Measurements from ENCODE around the gene ACKR3.

The ACKR3 gene

DNA sequence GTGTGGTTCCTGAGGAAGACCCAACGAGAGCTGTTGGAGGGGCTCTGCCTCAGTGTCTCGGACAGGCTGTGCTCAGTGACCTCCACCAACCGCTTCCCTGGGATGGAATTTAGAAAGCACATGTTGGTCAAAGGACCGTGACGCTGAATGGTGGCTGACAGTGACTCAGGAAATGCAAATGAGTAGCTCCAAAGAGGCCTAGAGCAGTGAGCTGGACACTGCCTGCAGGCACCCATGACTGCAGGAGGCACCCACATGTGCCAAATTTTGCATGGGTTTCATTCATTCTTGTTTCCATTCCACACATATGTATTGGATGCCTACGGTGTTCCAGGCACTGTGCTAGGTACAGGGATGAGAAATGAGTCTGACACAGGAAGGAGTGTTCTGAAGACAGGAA, 46.4 kb downstream of the ACKR3 start:
- DNase-seq, result no peak

DNA sequence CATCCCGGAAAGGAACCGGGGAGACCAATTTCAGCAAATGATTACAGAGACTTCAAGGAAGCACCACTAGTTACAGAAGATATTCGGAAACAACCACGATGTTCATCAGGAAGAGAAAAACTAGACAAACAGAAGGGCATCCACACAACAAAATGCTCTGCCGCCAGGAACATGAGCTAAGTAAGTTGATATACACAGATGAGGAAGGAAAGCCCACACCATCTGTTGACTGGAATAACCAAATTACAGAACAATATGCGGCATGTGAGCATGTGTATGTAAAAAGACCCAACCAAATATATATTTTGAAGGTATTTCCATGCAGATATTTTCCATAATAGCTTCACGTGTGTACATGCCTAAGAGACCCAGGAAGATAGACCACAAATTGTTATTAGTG, 47.0 kb downstream of the ACKR3 start:
- DNase-seq, result no peak

DNA sequence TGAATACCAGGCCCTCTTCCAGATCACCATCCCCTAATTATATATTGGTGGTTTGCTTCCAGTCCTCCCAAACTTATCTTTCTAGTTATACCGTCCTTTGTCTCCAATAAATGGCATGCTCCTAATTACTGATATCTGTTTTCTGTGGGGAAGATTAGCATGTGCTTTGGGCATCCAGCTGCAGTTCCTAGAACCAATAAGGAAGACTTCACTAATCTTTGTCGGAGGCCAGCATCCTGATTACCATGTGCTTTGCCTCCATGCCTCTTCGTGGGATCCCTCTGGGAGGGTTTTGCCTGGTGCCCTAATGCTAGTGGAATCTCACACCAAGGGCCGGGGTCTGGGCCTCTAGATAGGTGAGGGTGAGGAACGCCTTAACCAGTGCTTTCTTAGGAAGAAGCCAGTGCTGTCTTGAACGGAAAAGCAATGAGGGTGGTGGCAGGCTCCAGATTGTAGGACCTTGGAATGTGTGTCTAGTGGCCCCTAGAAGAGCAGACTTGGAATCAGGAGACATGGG, 47.7 kb downstream of the ACKR3 start:
- no peak for DNase-seq

DNA sequence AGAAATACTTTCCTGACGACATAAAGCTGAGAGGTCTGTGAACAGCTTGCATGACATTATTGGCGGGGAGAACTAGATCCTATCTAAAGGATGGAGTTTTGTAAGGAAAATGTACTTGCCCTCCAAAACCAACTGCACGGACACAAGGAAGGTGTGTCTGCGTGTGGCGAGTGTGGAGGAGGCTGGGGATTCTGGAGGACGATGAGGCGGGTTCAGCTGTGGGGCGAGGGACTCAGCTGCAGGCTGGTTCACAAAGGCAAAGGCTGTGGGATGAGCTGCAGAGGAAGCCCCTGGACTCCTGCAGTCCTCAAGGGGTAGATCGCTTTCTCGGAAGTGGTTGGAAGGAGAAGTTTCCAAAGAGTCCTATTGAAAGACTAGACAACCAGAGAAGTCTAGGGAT, 48.2 kb downstream of the ACKR3 start:
- DNase-seq, result no peak

DNA sequence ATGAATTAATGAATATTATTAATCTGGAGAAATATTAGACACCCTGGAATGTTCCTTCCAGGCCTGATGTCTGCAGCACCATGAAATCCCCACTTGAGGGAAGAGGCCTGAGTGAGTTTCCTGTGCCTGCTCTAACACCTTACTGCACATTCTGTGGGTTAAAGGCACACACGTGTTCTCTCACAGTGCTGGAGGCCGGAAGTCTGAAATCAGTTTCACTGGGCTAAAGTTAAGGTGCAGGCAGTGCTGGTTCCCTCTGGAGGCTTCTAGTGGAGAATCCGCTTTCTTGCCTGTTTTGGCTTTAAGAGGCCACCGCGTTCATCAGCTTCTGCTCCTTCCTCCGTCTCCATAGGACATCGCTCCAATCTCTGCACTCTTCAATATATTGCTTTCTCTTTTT, 48.7 kb downstream of the ACKR3 start:
- no peak for DNase-seq

DNA sequence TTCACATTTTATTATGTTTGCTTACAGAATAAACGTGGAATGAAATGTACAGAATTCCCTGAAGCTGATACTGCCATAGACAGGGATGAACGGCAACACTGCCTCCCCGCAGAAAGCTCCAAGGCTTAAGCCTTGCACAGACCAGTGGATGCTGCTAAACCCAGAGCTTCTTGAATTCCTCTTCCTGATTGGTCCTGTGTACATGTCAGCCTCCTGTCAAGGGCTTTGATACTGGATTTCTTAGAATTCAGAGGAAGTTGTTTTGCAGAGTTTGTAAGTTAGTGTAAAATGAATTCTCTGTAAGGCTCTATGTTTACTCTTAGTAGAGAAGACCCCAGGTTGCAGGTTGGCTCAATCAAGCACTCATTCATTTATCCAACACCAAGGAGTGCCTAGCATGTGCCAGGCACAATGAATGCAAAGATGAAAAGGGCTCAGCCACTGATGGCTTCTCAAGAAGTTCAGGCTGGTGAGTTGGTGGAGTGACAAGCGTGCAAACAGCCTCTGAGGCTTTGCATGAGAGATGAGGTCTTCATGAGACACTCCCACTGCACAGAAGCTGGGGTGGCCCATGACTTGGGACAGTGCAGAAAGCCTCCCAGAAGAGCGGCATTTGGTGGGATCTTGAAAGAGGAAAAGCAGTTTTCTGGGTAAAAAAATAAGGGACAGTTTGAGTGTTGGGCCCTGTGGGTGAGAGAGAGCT, 50.4 kb downstream of the ACKR3 start:
- no peak for DNase-seq

DNA sequence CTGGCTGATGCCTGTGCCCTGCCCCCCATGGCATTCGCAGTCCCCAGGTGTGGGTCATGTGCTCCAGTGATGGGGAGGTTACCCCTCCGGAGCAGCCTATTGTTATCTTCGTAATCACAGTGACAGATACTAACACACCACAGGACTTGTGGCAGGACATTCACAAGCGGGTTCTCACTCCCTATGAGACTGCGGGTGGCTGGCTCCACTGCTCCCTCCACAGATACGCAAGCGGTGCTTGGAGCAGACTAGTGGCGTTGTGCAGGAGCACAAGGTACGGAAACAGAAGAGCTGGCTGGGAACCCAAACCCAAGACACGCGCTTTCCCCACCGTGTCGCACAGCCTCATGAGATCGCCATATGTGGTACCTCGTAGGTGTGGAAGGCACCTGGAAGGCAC, 52.2 kb downstream of the ACKR3 start:
- no peak for DNase-seq

DNA sequence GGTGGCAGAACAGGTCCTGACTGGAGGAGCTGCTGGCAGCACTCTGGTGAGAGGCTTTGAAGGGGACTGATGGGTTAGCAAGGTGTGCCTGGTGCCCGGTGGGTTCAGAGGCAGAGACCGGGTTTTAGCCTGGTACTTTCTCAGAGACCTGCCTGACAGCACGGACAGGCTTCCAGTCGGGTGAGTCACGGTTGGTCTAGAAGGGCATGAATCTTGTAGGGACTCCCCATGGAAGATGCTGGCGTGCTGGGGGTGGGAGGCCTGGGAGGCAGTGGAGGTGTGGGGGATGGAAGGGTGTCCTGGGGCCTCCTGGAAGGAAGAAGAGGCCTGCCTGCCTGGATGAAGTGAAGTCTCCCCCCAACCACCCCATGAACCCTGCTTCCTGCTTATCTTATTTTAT, 52.6 kb downstream of the ACKR3 start:
- DNase-seq, result no peak

DNA sequence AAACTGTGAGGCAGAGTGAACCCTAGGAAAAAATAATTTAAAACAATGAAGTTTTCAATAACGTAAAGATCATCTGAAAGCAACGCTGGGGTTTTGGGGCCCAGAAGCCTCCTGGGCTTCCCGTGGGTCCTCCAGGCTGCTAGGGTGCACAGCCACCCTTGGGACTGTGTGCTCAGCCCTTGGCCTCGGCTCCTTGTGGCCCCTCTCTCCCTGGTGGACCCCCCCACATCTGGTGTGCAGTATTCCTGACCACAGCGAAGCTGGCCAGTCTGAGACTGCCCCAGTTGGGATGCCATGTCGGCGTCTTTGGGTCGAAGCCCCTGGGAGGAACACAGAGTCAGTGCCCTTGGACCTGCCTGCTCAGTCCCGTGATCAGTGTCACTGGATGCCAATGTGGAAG, 53.0 kb downstream of the ACKR3 start:
- DNase-seq, result no peak

DNA sequence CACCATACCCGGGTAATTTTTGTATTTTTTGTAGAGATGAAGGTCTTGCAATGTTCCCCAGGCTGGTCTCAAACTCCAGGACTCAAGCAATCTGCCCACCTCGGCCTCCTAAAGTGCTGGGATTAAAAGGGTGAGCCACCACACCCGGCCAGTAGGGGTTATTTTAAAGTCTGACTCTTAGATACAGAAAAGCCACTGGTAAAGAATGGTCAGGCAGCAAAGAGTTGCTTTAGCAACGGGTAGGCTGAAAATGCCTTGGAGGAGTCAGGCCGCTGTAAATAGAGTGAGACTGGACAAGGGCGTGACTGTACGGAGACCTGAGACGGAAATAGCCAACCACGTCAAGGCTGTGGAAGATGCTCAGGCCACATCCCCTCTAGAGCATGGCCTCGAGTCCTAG, 54.2 kb downstream of the ACKR3 start:
- no peak for DNase-seq

DNA sequence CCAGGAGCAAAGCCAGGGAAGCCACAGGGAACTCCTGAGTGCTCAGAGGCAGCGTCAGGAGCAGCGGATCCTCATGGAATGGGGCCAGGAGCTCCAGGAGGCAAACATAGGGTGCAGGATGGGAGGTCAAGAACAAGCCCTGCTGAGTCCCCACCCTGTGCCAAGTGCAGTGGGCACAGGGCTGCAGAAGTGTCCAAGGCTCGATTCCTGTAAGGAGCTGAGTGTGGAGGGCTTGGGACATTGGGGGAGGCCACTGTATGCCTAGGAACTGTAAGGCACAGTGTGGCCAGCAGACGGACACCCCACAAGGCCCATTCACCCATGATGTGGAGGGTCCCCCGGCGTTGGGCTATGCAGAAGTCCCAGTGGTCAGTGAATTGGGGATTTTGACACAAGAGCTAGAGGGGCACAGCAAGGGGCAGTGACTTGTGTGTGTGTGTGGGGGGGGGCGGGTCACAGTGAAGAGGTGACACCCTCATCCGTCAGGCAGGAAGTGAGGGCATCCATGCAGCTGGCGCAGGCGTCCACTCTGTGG, 55.6 kb downstream of the ACKR3 start:
- no peak for DNase-seq

DNA sequence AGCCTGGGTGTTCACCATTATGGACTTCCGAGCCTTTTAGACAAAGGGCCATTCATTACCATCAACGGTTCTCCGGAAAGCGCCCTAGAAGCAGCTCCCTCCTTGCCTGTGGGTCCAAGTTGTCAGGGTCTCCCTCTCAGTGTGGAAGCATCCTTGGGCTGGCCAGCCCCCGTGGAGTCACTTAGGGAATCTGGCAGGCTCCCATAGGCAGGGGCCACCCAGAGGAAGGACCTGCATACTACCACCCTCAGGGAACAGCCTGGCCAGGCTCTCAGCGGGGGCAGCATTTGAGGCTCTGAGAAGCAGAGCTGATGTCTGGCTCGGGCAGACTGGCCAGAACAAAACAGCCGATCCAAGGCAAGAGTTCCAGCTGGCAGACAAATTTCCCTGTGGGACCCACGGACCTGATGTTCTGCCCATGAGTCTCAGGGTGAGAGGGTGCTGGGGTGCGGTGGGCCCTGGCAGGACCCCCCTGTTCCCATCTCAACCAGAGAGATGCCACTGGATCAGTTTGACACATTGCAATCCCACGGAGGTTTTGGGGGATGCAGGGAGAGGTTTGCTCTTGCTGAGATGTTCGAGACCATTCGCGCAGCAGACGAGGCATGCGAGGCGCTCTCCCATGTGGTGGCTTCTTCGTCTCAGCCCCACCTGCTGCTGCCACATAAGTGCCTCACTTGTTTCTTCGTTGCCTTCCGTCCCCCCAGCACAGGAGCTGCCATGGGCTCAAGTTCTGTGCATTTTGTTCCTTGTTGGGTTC, 56.9 kb downstream of the ACKR3 start:
- no peak for DNase-seq

DNA sequence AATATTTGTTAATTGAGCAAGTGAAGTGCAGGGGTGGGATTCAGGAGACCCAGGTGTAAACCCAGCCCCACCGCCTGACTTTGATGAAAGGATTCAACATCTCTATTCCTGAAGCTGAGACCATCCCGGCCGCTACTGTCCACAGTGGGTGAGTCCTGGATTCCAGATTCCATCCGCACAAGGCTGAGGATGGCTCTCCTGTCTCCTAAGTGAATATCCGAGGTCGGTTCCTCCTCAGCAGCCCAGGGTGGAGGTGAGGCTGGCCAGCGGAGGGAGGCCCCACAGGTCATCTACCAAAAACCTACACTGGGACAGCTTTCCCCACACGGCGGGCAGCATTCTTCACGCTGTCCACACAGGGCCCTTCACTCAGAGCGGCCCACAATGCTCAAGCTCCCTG, 57.6 kb downstream of the ACKR3 start:
- no peak for DNase-seq

DNA sequence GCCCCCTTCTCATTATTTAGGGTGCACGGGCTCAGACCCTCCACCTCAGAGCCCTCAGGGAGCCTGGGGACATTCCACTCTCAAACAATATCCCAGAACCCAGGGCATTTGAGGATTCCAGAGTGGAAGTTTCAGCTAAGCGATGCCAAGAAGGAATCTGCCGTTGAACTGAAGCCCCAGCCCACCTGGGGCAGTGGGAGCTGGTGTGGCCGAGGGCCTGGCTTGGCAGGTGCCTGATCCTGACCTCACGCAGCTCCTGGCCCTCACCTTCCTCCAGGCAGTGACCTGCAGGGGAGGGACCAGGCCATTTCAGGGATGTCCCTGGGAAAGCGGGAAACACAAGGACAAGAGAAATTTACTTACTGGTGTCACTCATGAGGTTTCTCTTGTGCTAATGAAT, 58.2 kb downstream of the ACKR3 start:
- no peak for DNase-seq

DNA sequence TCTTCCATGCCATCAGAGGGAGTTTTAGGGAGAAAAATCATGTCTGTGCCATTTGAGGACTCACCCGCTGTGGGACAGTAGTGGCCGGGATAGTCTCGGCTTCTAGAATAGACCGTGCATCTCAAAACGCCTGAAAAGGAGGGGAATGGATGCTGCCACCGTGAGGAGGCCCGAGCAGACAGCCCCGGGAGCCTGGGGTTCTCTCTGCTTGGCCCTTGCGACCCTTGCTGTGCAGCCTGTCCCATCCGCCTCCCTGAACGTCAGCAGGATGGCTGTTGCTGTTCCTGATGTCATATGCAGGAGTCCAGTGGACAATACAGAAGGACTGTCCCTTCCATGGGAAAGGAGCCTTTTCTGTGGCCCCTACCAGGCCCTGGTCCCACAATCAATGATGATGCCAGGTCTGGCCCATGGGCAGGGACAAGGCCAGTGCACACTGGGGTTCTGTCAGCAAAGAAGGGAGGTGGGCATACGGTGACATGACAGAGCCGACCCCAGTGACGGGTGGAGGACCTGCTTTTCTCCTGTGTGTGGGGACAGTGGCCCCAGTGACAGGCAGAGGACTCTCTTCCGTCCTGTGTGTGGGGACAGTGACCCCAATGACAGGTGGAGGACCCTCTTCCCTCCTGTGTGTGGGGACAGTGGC, 58.8 kb downstream of the ACKR3 start:
- DNase-seq, result no peak

DNA sequence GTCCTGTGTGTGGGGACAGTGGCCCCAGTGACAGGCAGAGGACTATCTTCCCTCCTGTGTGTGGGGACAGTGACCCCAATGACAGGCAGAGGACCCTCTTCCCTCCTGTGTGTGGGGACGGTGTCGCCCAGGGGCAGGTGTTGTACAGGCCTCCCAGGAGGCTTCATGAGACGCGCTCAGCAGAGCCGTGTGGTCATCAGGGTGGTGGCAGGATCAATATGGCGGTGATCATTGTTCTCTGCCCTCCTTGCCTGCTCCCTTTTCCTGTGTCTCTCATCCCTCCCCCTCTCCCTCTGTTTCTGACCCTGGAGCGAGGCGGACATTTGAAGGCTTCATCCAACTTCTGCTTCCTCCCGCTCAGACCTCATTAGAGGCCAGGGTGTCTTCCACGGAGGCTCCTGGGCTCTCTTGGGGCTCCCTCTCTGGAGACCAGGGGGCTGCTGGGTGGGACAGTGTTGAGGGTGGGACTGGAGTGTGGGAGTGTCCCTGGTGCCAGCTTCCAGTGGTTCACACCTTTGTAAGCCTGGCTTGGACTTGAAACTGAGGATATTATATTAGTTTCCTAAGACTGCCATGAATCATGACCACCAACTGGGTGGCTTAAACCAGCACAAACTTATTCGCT, 59.5 kb downstream of the ACKR3 start:
- no peak for DNase-seq

DNA sequence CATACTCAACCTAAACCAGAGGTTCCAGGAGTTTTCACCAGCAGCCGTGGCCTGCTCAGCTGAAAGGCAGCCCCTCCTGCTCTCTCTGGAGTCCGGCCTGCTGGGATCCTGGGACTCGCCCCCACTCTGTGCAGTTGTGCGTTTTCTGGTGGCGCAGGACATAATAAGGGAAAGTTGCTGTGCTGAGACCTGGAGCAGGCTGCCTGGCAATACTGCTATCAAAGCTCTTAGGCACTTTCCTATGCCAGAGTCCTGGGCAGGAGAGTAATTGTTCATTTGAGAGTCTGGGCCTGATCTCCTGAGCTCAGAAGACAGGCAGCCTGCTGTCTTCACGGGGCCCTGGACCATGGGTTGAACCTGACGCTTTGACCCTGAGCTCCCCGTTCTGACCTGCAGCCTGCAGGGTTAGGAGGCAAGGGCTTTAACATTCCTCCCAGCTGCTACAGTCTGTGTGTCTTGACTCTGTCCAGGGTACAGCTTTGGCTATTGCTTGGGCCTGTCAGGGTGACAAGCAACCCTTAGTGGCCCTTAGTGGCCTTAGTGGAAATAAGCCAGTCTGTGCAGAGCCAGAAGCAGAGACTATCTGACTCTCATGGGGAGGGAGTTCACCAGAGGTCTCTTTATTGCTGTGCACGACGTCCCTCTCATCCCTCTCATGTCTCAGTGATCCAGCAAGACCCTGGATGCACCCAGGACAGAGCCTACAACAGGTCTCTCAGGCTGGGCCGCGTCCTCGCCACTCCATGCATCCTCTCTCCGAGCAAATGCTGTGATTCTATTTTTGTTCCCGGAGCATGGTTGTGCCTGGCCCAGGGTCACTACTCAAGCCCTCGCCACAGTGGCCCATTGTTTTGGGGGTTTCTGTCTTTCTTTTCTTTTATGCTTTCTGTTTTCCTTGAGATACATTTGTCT, 60.6 kb downstream of the ACKR3 start:
- DNase-seq, result no peak

DNA sequence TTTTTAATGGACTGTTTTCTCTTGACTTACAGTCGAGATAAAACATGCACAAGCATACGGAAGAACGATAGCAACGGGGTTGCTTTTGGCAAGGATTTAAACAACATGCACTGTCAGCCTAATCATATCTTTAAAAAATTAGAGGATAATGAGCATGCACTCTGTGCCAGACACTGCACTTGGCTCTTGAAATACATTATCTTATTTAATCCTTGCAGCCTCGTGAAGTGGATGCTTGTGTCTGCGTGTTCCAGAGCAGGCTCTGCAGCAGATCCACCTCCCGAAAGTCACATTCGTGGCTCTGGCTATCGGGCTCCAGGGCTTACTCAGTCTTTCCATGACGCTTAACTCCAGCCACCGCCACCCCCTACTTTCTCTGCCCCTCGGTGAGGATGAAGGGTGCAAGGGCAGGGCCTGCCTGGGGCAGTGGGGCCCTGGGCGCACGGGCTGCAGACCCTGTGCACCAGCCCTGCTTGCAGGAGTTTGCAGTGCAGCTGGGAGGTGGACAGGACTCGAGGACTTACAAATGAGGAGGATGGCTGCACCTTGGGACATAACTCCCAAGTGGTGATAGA, 61.7 kb downstream of the ACKR3 start:
- no peak for DNase-seq

DNA sequence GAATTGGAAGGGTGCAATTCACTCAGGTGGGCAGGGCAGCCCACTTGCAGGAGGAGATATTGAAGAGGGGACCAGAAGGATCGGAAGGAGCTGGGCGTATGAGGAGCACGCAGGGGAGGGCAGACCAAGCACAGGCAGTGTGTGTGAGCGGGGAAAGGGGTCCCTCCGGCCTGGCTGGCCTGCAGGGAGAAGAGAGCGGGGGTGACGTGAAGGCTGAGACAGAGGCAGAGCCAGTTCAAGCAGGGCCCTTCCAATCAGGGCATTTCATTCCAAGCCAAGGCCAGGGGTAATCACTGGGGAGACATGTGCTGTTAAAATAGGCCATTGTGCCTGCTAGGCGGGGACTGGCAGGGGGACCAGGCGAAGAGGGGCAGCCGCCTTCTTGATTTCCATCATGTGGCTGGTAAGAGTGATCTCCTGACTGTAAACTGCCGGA, 62.2 kb downstream of the ACKR3 start:
- DNase-seq, result no peak

Measured in NCI-H187 (cell line).